SK-N-SH treated with all-trans-retinoic acid at 6 μM for 48 hours (cell line): ENCODE results near the gene RER1.

Experiments used
- CSDC2 ChIP-seq: fragments of 250-450 bp; sonication (Bioruptor Pico); IDR thresholded peaks from 2 replicates; pipeline ENCODE4 v1.5.0; 2020; ENCODE audit warnings: mild to moderate bottlenecking, moderate library complexity
- TF ChIP-seq, protein P1 (sequence below): fragments of 250-450 bp; sonication (Bioruptor Pico); IDR thresholded peaks from 2 replicates; pipeline ENCODE4 v1.5.1; 2021; ENCODE audit warnings: mild to moderate bottlenecking, moderate library complexity
- TF ChIP-seq, protein P2 (sequence below): fragments of 250-450 bp; sonication (Bioruptor Pico); IDR thresholded peaks from 2 replicates; pipeline ENCODE4 v1.5.1; 2020; ENCODE audit warnings: low read depth, mild to moderate bottlenecking, moderate library complexity
- TF ChIP-seq, protein P3 (sequence below): fragments of 250-450 bp; sonication (Bioruptor Pico); IDR thresholded peaks from 2 replicates; pipeline ENCODE4 v1.8.0; 2020; ENCODE audit warnings: mild to moderate bottlenecking, moderate library complexity, borderline replicate concordance

DNA sequence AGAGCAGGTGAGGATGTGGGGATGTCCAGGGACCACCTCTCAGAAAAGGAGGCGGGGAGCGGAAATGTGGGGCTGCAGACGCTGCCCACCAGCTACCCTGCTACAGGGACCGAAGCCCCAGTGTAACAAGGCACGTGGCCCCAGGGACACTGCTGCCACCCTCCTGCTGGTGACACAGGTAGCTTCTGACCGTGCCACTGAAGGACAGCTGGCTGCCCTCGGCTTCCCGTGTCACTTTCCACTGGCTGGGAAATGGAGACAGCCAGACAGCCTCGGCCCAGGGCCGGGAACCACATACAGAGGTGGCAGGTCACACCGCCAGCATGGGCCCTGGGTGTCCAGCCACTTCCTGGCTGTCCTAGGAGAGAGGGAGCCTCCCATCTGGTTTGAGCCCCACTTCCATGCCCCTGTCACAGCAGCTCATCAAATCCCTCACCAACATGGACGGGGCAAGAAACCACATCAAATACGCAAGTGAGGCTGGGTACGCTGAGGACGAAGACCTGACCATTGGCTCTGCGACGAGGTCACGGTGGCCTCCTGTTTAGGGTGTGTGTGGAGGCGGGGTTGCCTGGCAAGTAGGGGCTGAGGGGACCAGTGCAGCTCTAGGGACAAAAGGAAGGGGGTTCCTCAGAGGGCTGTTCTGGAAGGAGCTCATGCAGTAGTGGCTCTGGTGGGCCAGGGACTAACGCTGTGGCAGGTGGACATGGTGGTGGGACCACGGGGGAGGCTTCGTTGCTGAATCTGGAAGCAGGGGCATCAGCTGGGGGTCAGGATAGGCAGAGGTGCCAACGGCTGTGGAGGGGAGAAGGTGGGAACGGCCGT lies 15.7 kb downstream of the RER1 start:
- TF ChIP-seq, protein P1, sequence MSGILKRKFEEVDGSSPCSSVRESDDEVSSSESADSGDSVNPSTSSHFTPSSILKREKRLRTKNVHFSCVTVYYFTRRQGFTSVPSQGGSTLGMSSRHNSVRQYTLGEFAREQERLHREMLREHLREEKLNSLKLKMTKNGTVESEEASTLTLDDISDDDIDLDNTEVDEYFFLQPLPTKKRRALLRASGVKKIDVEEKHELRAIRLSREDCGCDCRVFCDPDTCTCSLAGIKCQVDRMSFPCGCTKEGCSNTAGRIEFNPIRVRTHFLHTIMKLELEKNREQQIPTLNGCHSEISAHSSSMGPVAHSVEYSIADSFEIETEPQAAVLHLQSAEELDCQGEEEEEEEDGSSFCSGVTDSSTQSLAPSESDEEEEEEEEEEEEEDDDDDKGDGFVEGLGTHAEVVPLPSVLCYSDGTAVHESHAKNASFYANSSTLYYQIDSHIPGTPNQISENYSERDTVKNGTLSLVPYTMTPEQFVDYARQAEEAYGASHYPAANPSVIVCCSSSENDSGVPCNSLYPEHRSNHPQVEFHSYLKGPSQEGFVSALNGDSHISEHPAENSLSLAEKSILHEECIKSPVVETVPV (CRISPR knock-in tag), result no peak
- no peak for TF ChIP-seq CSDC2
- TF ChIP-seq, protein P2, sequence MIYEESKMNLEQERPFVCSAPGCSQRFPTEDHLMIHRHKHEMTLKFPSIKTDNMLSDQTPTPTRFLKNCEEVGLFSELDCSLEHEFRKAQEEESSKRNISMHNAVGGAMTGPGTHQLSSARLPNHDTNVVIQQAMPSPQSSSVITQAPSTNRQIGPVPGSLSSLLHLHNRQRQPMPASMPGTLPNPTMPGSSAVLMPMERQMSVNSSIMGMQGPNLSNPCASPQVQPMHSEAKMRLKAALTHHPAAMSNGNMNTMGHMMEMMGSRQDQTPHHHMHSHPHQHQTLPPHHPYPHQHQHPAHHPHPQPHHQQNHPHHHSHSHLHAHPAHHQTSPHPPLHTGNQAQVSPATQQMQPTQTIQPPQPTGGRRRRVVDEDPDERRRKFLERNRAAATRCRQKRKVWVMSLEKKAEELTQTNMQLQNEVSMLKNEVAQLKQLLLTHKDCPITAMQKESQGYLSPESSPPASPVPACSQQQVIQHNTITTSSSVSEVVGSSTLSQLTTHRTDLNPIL (CRISPR knock-in tag), result no peak
- TF ChIP-seq, protein P3, sequence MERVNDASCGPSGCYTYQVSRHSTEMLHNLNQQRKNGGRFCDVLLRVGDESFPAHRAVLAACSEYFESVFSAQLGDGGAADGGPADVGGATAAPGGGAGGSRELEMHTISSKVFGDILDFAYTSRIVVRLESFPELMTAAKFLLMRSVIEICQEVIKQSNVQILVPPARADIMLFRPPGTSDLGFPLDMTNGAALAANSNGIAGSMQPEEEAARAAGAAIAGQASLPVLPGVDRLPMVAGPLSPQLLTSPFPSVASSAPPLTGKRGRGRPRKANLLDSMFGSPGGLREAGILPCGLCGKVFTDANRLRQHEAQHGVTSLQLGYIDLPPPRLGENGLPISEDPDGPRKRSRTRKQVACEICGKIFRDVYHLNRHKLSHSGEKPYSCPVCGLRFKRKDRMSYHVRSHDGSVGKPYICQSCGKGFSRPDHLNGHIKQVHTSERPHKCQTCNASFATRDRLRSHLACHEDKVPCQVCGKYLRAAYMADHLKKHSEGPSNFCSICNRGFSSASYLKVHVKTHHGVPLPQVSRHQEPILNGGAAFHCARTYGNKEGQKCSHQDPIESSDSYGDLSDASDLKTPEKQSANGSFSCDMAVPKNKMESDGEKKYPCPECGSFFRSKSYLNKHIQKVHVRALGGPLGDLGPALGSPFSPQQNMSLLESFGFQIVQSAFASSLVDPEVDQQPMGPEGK, result no peak
